Gastrocnemius medialis (tissue), 4 donors: ENCODE results near the gene CIBAR2.

Experiments
- POLR2A ChIP-seq, 2 donors: fragments of 450-650 bp; IDR thresholded peaks; one replicate each; pipeline ENCODE4 v1.6.1; 2017; ENCODE audit warnings: antibody characterized with exemption in 2 of 2, mild to moderate bottlenecking in 2 of 2, moderate library complexity in 2 of 2
- TF ChIP-seq, protein P1 (sequence below), 5 experiments: fragments of 450-650 bp in 3 of 5; fragments of 200-600 bp in 2 of 5; sonication (generic) in 2 of 5; IDR thresholded peaks in 4 of 5; conservative IDR thresholded peaks in 1 of 5; 1 replicate in 4 of 5; 2 replicates in 1 of 5; pipeline ENCODE4 v1.5.1; 2016 to 2019; ENCODE audit warnings: antibody characterized with exemption in 5 of 5, mild to moderate bottlenecking in 3 of 5, moderate library complexity in 3 of 5

DNA sequence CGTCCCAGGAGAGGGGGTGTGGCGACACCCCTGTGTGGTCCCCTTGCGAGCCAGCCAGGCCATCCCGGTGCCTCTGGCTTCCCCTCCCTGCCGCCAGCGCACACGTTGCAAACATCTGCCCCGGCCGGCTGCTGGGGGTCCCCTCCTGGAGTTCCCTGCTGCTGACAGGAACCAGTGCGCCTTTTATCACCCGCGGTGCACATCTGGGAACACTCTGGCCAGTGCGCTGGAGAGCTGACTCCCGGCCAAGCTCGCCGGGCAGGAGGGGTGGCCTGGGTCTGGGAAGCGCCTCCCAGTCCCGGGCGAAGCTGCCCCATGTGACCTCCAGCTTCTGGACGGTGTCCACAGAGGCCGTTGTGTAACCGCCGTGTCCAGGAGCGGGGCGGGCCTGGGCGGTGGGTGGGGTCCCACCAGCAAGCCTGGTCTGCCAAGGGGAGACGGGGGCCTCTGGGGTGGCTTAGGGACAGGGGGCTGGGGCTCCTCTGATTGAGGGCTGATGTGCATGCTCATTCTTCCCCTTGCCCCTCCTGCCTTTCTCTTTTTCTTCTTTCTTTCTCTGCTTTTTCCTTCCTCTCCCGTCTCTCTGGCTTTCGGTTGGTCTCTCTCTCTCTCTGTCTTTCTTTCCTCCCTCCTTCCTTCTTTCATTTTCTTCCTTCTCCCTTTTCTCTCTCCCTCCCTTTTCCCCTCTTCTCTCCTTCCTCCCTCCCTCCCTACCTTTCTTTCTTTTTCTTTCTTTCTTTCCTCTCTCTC lies 25.2 kb upstream of the CIBAR2 start:
- TF ChIP-seq, protein P1, sequence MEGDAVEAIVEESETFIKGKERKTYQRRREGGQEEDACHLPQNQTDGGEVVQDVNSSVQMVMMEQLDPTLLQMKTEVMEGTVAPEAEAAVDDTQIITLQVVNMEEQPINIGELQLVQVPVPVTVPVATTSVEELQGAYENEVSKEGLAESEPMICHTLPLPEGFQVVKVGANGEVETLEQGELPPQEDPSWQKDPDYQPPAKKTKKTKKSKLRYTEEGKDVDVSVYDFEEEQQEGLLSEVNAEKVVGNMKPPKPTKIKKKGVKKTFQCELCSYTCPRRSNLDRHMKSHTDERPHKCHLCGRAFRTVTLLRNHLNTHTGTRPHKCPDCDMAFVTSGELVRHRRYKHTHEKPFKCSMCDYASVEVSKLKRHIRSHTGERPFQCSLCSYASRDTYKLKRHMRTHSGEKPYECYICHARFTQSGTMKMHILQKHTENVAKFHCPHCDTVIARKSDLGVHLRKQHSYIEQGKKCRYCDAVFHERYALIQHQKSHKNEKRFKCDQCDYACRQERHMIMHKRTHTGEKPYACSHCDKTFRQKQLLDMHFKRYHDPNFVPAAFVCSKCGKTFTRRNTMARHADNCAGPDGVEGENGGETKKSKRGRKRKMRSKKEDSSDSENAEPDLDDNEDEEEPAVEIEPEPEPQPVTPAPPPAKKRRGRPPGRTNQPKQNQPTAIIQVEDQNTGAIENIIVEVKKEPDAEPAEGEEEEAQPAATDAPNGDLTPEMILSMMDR (IDR thresholded peaks at IDR 0.05 in 4 of 5, conservative IDR thresholded peaks at IDR 0.05 in 1 of 5) = no peak
- peak in 1 of 2 donors; percentile 15 for TF ChIP-seq POLR2A (IDR thresholded peaks at IDR 0.05)
